GM19372 (cell line): Measurements from ENCODE around the gene ENDOD1.
"Not testable (repeated sequence)": the region's sequence is repeated elsewhere in the genome, so short reads cannot be mapped to it uniquely, and the experiment has no call there.

Experiments
- ATAC-seq: cut with Tn5 transposase; IDR thresholded peaks from one replicate; pipeline ENCODE4 v1.9.1; 2021; ENCODE audit warnings: mild to moderate bottlenecking, low read depth, moderate library complexity; ENCODE audit not compliant: unreplicated experiment

Gene ENDOD1

DNA sequence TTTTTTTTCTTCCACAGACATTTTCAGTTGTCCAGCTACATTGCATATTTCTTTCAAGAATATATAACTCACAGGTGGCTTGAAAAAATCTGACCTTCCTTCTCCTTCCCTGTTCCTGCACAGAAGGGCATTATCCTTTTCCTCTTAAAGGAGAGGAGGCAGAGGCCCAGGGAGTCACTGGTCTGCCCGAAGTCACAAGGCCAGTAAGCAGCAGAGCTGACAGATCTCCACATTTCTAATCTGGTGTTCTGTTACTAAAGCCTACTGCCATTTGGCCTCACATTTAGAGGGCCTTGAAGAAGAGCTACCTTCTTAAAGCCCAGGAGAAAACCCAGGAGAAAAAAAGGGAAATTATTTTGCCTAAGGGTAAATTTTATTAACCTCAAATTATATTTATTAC lies 12.3 kb downstream of the ENDOD1 start:
- no peak for ATAC-seq

DNA sequence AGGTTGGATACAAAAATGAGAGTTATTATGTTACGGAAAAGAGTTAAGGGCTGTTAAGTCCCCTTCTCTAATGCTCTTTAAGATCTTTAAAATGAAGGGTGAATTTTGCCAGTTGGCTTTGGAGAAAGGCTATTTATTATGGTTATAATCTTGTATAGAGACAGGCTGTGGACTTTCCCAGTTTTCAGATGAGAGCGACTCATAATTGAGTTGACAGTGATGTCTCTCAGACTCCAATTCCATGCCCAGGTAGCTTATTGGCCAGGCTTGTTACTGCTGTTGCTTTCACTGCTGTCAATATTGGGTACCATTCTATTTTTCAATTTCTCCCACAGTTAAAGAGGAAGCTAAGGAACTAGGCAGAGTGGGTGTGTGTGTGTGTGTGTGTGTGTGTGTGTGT lies 13.1 kb downstream of the ENDOD1 start:
- no peak for ATAC-seq

DNA sequence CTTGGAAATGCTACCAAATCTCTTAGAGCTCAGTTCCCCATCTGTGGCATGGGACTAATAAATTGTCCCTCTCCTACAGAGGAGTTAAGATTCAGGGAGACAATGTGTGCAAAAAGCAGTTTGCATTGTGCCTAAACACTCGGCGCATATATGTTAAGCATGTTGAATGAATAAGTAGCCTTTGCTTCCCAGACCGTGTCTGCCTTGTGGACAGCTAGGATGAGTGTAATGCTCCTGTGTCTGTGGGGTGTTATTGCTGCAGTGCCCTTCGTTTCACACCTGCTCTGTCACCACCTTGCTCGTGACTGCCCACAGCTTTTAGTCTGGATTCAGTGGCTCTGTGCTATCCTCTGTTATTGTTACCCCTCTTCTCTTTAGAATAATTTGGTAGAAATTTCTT lies 14.1 kb downstream of the ENDOD1 start:
- ATAC-seq: no peak

DNA sequence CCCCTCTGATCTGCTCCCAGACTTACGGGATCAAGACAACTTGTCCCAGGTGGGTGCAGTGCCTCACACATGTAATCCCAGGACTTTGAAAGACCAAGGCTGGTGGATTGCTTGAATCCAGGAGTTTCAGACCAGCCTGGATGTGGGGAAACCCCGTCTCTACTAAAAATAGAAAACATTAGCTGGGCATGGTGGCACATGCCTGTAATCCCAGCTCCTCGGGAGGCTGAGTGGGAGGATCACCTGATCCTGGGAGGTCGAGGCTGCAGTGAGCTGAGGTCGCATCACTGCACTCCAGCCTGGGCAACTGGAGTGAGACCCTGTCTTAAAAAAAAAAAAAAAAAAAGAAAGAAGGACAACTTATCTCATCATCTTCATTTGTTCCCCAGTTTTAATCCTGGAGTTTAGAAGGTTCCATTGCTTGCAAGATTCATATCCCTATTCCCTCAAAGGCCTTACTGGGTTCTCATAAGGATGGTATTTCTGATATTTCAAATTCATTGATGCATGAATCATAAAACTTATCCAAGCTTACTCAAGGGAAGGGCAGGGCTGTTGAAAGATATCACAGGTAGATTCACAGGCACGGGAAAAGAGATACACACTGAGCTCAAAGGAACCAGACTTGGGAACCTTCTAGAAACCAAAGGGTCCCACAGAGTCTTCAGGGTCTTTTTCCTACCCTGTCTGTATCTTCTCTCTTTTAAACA lies 14.6 kb downstream of the ENDOD1 start:
- no peak for ATAC-seq

DNA sequence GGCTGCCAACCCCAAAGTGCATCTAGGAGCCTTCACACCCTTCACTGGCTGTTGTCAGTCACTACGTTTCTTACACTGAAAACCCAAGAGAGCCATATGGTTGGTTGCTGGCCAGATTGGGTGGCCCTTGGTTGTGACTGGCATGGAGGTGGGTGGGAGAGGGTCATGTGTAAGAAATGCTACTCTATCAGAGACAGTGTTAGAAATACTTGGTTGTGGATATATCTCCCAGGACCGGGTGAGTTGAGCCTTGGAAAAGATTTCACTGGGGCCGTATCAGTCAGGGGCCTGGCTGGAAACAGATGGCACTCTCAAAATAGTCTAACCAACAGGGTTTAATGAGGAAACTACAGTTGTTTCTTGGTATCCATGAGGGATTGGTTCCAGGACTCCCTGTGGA lies 15.2 kb downstream of the ENDOD1 start:
- no peak for ATAC-seq

DNA sequence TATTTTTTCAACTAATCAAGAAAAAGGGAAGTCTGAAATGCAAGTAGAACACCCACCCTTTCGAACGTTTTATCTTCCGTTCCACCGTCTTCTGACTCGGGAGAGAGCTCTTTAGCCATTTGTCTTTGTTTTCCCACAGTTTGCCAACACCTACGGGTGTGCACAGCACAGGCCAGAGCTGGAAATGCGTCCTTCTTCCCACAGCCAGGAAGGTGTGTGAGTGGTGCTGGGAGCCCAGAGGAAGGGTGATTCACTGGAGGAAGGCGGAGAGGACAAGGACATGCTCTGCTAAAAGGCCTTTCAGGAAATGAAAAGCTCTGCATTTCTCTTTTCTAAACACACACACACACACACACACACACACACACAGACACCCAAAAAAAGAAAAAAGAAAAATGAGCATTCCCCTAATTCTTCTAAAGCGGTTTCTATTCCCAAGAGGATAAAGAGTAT lies 18.5 kb downstream of the ENDOD1 start:
- no peak for ATAC-seq

DNA sequence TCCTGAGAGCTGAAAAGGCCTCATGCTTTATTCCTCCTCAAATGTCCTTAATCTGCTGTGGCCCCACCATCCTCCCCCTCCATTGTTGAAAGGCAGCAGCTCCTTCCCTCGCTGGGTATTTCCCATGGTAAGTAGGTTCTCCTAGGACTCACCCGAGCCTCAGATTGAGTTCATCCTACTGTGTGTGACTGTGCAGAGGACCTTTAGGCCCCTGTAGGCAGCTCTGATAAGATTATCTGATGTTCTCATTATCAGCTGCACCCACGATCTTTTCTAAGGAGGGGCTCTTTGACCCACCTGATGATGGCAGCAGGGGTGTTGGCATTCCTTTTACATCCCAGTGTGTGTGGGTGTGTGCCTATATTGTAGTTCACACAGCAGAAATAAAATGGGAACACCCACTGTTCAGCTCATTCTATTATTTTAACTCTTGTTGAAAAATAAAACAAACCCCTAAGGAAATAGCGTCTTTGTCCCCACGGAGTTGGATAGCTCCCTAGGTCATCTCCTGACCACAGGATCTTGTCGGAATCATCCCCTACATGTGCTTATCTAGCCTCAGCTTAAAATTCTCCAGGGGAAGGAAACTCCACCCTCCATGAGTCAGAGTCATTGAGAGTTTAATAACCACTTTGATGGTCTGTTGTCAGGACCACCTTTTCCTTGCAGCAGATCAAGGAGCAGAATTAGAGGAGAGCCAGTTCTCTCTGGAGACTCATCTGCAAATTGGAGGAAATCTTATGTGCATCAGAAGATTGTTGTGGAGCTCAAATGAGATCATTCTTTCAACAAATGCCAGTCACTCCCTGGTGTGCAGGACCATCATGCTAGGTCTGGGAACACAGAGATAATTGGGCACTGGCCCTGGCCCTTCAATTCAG lies 19.3 kb downstream of the ENDOD1 start:
- no peak for ATAC-seq

DNA sequence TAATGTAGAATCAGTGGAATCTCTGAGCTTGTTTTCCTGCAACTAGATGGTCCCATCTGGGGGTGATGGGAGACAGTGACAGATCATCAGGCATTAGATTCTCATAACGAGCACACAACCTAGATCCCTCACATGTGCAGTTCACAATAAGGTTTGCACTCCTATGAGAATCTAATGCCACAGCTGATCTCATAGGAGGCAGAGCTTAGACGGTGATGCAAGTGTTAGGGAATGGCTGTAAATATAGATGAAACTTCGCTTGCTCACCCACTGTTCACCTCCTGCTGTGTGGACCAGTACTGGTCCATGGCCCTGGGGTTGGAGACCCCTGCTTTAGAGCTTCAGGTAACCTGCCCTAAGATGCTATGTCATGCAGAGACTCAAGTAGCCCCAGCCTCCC lies 21.8 kb downstream of the ENDOD1 start:
- not testable (repeated sequence) for ATAC-seq

DNA sequence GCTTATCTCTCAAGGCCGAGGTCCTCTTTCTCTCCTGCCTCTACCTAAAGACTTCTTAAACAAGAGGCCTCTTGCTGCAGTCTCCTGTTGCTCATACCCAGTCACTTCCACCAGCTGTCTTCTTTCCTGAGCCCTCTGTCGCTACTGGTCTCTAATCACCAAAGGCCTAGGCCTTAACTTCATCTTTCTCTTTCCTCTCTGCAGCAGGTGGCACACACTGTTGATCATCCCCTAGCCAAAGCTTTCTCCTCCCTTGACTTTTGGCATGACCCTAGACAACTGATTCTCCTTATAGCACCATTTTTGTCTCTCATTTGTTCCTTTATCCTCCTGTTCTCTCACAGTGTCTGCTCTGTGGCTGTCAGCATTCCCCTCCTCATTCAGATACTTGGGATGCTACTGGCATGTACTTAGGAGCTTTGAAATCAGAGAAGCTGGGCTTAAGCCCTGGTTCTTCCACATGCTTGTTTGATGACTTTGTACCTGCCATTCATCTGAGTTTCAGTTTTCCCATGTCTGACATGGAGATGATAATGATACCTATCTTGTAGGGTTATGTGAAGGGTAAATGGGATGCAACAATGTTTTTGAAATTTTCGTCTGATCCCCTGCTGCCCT lies 22.4 kb downstream of the ENDOD1 start:
- ATAC-seq: no peak

DNA sequence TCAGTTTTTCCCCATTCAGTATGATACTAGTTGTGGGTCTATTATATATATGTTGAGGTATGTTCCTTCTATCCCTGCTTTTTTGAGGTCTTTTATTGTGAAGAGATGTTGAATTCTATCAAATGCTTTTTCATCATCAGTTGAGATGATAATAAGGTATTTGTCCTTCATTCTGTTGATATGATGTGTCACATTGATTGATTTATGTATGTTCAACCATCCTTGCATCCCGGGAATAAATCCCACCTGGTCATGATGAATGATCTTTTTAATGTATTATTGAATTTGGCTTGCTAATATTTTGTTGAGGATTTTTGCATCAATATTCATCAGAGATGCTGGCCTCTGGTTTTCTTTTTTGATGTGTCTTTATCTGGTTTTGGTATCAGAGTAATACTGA lies 26.0 kb downstream of the ENDOD1 start:
- no peak for ATAC-seq

DNA sequence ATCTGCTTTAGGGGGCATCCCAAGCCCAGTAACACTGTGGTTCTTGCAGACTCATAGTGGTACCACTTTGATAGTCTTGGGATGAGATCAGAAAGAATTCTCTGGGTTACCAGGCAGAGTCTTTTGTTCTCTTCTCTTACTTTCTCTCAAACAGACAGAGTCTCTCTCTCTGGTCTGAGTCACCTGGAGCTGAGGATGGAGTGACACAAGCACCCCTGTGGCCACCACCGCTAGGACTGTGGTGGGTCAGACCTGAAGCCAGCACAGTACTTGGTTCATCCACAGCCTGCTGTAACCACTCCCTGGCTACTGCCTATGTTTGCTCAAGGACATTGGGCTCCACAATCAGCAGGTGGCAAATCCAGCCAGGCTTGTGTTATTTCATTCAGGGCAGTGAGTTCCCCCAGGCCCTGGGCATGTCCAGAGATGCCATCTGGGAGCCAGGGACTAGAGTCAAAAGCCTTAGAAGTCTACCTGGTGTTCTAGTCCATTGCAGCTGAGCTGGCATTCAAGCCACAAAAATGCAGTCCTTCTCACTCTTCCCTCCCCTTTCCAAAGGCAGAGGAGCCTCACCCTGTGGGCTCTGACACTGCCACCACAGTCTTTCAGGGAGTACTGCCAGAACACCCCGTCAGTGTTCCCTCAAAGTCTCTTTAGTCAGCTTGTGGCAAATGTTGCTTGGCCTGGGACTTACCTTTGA lies 29.9 kb downstream of the ENDOD1 start:
- no peak for ATAC-seq

DNA sequence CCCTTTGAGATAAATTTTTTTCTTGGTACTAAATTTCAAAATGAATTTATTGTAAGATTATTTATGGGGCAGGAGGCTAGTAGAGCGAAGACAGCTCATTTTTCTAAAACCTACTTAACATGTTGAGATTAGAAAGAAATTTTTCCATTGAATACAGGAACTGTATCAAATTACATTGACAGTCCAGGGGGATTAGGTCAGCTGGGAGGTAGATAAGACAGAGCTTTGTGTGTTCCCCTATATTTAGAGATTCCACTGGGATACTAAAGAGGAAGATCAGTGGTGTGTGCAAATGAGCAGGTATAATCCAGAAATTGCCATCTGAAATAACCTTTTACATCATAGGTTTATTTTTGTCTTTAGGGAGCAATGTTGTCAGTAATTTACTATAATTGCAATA lies 32.1 kb downstream of the ENDOD1 start:
- no peak for ATAC-seq

DNA sequence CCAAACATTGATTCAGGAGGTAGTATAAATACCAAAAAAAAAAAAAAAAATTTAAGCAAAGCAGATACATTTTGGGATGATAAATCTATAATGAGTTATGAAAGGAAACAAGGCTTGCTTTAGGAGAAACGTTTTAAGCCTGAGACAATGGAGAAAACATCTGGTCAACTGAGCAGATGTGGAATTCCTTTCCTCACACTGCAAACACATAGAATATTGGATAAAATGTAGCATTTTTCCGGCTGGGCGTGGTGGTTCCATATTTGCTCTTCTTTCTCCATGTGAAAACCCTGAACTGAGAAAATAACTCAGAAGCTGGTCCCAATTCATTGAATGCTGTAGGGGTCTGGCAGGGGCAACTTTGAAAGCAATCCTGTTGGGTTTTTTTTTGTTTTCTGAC lies 33.9 kb downstream of the ENDOD1 start:
- ATAC-seq: no peak

DNA sequence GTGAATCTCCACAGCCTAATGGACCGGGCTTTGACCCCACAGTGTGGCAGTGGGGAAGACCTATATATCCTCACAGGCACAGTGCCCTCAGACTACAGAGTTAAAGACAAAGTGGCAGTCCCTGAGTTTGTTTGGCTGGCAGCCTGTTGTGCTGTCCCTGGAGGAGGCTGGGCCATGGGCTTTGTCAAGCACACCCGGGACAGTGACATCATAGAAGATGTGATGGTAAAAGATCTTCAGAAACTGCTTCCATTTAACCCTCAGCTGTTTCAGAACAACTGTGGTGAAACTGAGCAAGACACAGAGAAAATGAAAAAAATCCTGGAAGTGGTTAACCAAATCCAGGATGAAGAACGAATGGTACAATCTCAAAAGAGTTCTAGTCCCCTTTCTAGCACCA lies 39.0 kb downstream of the ENDOD1 start:
- ATAC-seq: no peak

DNA sequence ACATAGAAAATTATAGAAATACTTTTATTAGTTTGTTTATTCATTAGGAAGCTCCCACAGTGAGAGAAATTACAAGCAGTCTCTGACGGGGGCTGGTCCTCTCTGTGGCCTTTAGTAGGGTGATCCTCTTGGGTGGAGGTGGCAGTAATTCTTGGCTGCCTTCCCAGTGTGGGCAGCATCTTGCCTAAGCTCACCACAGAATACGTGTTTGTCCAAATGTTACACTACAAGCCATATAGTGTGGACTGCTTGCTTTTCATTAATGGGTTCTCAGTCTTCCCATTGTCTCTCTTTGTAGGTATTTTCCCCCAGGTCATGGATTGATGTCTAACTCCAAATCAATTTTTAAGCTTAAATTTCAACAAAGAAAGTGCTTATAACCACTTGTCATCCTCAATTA lies 43.3 kb downstream of the ENDOD1 start:
- ATAC-seq: no peak

DNA sequence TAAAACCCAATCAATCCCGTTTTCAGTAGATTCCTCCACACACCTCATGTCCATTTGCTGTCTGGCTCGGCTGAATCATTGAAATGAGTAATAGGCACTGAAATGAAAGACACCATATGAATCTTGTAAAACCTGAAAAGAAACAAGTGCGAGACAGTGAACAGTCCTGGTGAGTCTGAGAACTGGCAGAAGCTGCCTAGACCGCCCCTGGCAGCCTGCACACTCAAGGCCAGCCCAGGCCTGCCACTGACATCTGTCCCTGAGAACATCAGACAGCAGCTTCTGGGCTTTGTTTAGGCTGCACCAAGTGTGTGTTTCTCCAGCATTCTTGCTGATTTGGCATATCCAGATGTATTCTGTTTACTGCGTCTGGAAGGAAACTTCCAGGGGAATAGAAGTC lies 44.8 kb downstream of the ENDOD1 start:
- no peak for ATAC-seq

DNA sequence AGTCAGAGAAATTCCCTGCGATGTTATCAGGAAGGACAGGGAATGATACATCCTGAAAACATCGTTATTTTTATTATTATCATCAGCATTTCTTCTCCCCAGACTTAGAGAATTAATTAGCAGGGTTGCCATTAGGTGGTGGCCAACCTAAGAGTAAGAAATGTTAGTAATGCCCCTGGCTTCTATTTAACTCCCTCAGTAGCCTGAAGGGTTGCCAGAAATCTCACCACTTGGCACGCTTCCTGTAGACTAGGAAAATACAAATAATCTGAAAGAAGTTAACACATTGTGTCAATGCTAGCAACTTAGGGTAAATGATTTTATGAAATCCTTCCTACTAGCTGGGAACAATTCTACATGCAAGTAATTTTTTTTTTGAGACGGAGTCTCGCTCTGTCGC lies 45.5 kb downstream of the ENDOD1 start:
- ATAC-seq: no peak

DNA sequence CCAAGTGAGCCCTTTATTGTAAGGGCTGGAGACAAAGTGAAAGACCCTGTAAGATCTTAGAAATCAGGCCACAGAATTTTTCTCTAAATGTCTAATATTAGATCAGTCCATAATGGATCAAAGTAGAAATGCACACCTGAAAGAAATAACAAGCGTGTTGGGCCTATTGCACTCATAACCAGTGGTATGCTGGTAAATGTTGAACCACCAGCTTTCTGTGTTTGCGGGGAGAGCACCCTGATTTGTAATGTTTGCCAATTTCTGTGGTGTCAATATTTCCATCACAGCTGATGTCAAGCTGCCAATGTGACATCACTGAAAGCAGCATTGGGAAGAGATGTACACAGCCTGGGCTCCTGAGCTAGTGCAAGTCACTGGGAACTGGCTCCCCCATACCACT lies 46.2 kb downstream of the ENDOD1 start:
- ATAC-seq: no peak

DNA sequence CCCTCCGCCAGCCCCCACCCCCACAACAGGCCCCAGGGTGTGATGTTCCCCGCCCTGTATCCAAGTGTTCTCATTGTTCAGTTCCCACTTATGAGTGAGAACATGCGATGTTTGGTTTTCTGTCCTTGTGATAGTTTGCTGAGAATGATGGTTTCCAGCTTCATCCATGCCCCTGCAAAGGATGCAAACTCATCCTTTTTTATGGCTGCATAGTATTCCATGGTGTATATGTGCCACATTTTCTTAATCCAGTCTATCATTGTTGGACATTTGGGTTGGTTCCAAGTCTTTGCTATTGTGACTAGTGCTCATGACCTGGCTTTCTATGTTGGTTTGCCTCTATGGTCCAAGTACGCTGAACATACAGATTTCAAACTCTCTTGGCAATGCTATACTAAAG lies 47.1 kb downstream of the ENDOD1 start:
- not testable (repeated sequence) for ATAC-seq

DNA sequence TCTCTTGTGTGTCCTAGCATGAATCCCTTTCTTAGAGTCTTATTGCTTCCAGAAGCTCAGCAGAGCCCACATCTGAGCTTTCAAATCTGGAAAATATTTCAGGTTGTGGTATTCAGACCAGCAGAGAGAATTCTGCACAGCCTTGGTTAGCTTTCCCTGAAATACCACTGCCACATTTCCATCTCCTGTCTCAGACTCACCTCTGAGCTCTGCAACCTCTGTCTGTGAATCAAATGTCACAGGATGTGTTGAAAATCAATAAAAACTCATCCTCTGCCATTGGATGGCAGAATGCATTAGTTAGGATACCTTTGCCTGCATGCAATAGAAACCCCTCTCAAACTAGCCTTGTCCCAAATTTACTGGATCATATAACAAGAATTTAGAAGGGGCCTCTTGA lies 47.7 kb downstream of the ENDOD1 start:
- ATAC-seq: no peak

DNA sequence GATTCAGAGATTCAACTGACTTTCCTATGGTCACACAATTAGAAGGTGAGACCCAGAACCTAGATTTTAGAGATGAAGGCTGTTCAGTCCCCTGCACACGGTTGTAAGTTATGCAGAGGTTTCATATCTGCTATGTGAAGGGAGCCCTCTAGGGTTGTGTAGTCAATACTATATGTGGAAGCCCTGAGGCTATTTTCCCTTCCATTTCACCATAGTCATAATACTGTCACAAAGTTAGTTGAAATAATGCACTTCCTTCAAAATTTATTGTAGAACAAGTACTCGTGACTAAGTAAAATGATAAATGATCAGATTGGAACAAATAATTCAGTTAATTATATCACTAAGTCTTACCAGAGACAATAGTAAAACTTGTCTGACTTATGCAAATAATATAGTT lies 48.8 kb downstream of the ENDOD1 start:
- peak; percentile 88 for ATAC-seq
